ENCODE measurements around the gene DNAJB8. TPM values are rescaled to one million over a fixed set of nuclear protein-coding genes. Genes with fewer than 3 reads are reported as not detected.
A peak's percentile ranks its signal among the peaks of the same experiment; 100 is the strongest.

DNAJB8 gene
- total and polyA plus RNA-seq, 9 of the 15 experiments (the other 6 are each of a cell fraction or from before 2014, with no cell fraction given), result not detected

DNA sequence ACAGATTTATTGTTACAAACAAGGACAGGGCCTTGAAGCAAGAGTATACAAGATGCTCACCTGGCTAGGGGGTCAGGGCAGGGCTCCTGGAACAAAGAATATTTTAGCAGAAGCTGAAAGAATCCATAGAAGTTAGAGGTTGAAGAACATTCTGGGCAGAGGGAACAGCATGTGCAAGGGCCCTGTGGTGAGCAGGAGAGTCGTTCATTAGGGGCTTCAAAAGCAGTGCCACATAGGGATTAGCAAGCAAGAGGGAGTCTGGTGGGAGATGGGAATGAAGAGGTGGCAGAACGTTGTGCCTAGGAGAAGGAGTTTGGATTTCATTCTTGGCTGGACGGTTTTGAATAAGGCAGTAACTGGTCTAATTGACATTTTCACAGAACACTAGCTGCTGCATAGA, 22.9 kb downstream of the DNAJB8 start:
- Histone ChIP-seq H3K27me3 (ENCODE audit: control insufficient read depth in 2 of 2, insufficient read depth in 2 of 2, low read length in 2 of 2) (peaks cover 2 to 22% of the 10 kb centered on the region in 2 experiments; a peak in 3 of 5 replicates), H3K4me1 (replicated peaks in 1 of 2; ENCODE audit: control insufficient read depth in 2 of 2, insufficient read depth in 2 of 2, low read length in 2 of 2) (peaks cover under 1 to 2% of the 10 kb centered on the region in 2 experiments; a peak in 2 of 5 replicates), H3K79me2 (ENCODE audit: control insufficient read depth, insufficient read depth, low read length) (no peaks in the 10 kb centered on the region), H3K9me3 (replicated peaks; ENCODE audit: control insufficient read depth, insufficient read depth, low read depth, low read length) (no peaks in the 10 kb centered on the region), H2AFZ (ENCODE audit: low read depth, low read length) (no peak overlapping the region), H3K9ac (ENCODE audit: insufficient read depth in 1 of 2, low read depth in 2 of 2, low read length in 2 of 2) (no peak overlapping the region), H4K20me1 (replicated peaks; ENCODE audit: control insufficient read depth, insufficient read depth, low read length) (no peaks in the 10 kb centered on the region; the same call in 1 of the 2 replicates), H3K9me1 (ENCODE audit: control insufficient read depth, insufficient read depth, low read length) (no peaks in the 10 kb centered on the region), H3K4me2 (ENCODE audit: insufficient read depth, low read length) (no peak overlapping the region), H3K27ac (ENCODE audit: extremely low read depth, low read depth, low read length) (no peak overlapping the region), H3K36me3 (ENCODE audit: control insufficient read depth, insufficient read depth, low read length) (no peaks in the 10 kb centered on the region), H3K4me3 (no peak overlapping the region)
- ChIA-PET POLR2A (no interaction called here), CTCF (ENCODE audit: low intra/inter-chr PET ratio) (no interaction called here)
- no peak for TF ChIP-seq ZNF830 (CRISPR knock-in tag; IDR thresholded peaks at IDR 0.05)
- TF ChIP-seq RBM25 (IDR thresholded peaks at IDR 0.05; ENCODE audit: low read depth, low read length, severe bottlenecking), result peak; percentile 25
- WGBS (ENCODE audit: insufficient coverage, low coverage, missing lambda C conversion rate), result 0% methylated on average over 3 of the region's 3 CpGs
- FAIRE-seq, result no peak
- in situ Hi-C loops (cut with MboI) (no loop called here), intact Hi-C loops (cut with micrococcal nuclease) (no loop called here)
- no peak for DNase-seq (ENCODE audit: extremely low read depth in 1 of 4, low spot score in 3 of 4)
- ATAC-seq, result no peak
- no TSS peak for BruUV-seq (replicated peaks)

DNA sequence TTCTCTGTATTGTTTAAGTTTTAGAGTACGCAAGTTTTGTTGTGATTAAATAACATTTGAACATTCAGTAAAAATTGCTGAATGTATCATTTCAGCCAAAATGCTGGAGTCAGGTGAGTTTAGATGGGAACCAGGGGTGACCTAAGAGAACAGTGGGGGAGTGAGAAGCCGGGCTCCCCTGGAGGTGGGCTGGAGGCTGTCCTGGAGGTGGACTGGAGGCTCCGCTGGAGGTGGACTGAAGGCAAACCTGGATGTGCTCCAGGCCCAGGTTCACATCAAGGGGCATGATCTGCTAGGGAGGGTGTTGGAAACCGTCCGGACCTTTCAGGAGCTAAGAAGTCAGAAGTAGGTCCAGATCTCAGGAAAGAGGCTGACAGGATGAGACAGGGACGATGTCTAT, 23.7 kb downstream of the DNAJB8 start:
- Histone ChIP-seq H3K9me3 (replicated peaks; ENCODE audit: control insufficient read depth, insufficient read depth, low read depth, low read length) (no peaks in the 10 kb centered on the region), H3K79me2 (ENCODE audit: control insufficient read depth, insufficient read depth, low read length) (no peaks in the 10 kb centered on the region), H3K27ac (ENCODE audit: extremely low read depth, low read depth, low read length) (no peak overlapping the region), H3K4me3 (no peak overlapping the region), H4K20me1 (replicated peaks; ENCODE audit: control insufficient read depth, insufficient read depth, low read length) (no peaks in the 10 kb centered on the region; the same call in 1 of the 2 replicates), H2AFZ (ENCODE audit: low read depth, low read length) (no peak overlapping the region), H3K27me3 (ENCODE audit: control insufficient read depth in 2 of 2, insufficient read depth in 2 of 2, low read length in 2 of 2) (peaks cover 2 to 22% of the 10 kb centered on the region in 2 experiments; a peak in 3 of 5 replicates), H3K4me1 (replicated peaks in 1 of 2; ENCODE audit: control insufficient read depth in 2 of 2, insufficient read depth in 2 of 2, low read length in 2 of 2) (peaks cover 2 to 7% of the 10 kb centered on the region in 2 experiments; a peak in 3 of 5 replicates), H3K9me1 (ENCODE audit: control insufficient read depth, insufficient read depth, low read length) (no peaks in the 10 kb centered on the region), H3K36me3 (ENCODE audit: control insufficient read depth, insufficient read depth, low read length) (no peaks in the 10 kb centered on the region), H3K9ac (ENCODE audit: insufficient read depth in 1 of 2, low read depth in 2 of 2, low read length in 2 of 2) (no peak overlapping the region), H3K4me2 (ENCODE audit: insufficient read depth, low read length) (no peak overlapping the region)
- no peak for FAIRE-seq
- 38% methylated on average over 4 of the region's 6 CpGs for WGBS (ENCODE audit: insufficient coverage, low coverage, missing lambda C conversion rate)
- no TSS peak for BruUV-seq (replicated peaks)
- intact Hi-C loops (cut with micrococcal nuclease) (no loop called here), in situ Hi-C loops (cut with MboI) (no loop called here)
- POLR2A ChIA-PET, result interaction anchor here (0.5 to 1.3 kb wide), 3 partner anchors 13 to 375 kb away, joined by 3 read pairs; no protein-coding TSS in a partner anchor
- CTCF ChIA-PET (ENCODE audit: low intra/inter-chr PET ratio), result no interaction called here
- ATAC-seq, result no peak
- DNase-seq (ENCODE audit: extremely low read depth in 1 of 4, low spot score in 3 of 4), result no peak
- TF ChIP-seq HDAC1 (IDR thresholded peaks at IDR 0.05), result no peak
- TF ChIP-seq TBL1XR1 (IDR thresholded peaks at IDR 0.05; ENCODE audit: low read length in 2 of 2), result no peak
- TF ChIP-seq NFIC (IDR thresholded peaks at IDR 0.05), result no peak
- TF ChIP-seq HNRNPK (IDR thresholded peaks at IDR 0.05; ENCODE audit: low read depth, low read length, poor library complexity, severe bottlenecking), result no peak
- TF ChIP-seq ZNF316 (IDR thresholded peaks at IDR 0.05), result peak; percentile 36; the same call in 1 of the 2 replicates

Data from K562 (cell line).